ENCODE data around the gene MPRIP.

The MPRIP gene

DNA sequence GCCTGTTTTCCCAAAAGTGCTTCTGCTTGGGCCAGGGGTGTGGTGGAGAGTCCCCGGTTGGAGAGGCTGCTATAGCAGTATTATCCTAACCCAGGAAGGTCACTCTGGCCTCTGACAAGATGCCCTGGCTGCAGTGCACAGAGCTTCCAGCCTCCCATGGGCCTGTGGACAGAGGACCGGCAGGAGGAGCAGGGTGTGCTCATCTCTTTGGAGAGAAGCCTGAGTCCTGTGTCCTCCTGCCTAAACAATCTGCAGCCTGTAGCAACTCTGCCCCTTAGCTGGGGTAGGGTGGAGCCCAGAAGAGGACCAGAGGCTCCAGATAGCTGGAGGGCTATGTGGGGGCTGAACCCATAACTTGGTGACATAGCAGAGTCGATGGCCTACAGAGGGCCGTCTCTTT is 78.0 kb downstream of the MPRIP start:
- H3K4me3 ChIP-seq (ENCODE audit: control insufficient read depth, low read depth, low read length), result no peak overlapping the region
- no peak for DNase-seq (ENCODE audit: low read depth)
- no peak for TF ChIP-seq CTCF (conservative IDR thresholded peaks at IDR 0.05; ENCODE audit: control insufficient read depth, insufficient read depth, low read depth, low read length)

- no peak for DNase-seq (ENCODE audit: low read depth)
- no peak for TF ChIP-seq CTCF (conservative IDR thresholded peaks at IDR 0.05; ENCODE audit: control insufficient read depth, insufficient read depth, low read depth, low read length)
- H3K4me3 ChIP-seq (ENCODE audit: control insufficient read depth, low read depth, low read length), result no peak overlapping the region
Measured at GRCh38 chr17:17120701-17121100, 78.4 kb downstream of the MPRIP start.

DNA sequence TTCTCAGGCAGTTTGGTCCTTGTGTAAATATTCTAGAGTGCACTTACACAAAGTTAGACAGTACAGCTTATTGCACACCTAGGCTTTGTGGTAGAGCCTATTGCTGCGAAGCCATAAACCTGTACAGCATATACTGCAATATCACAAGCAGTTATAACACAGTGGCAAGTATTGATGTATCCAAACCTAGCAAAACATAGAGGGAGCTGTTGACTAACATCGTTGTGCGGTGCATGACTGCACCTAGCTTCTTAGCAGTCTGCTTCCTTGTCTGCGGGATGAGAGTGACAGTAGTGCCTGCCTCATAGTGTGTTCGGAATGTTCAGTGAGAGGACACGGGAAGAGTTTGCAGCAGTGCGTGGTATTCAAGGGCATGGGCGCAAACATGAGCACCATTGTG is 78.9 kb downstream of the MPRIP start:
- no peak for DNase-seq (ENCODE audit: low read depth)

DNA sequence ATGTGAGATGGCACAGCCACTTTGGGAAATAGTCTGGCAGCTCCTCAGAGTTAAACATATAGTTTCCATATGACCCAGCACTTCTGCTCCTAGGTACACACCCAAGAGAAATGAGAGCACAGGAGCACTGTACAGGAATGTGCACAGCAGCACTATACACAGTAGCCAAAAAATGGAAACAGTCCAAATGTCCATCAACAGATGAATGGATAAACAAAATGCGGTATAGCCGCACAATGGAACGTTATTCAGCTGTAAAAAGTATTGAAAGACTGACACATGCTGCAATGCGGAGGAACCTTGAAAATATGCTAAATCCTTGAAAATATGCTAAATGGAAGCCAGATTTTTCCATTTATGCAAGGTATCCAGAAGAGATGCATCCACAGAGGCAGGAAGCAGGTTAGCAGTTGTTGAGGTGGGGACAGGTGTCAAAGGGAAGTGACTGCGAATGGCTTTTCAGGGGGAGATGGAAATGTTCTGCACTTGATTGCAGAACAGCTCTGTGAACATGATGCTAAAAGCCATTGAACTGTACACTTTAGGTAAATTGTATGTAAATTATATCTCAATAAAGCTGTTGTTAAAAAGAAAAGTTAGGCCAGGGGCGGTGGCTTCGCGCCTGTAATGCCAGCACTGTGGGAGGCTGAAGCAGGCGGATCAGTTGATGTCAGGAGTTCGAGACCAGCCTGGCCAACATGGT is 80.7 kb downstream of the MPRIP start:
- no peak for TF ChIP-seq CTCF (conservative IDR thresholded peaks at IDR 0.05; ENCODE audit: control insufficient read depth, insufficient read depth, low read depth, low read length)
- no peak for DNase-seq (ENCODE audit: low read depth)

More for the DNA sequence above, 78.9 kb downstream of the MPRIP start:
- H3K4me3 ChIP-seq (ENCODE audit: control insufficient read depth, low read depth, low read length), result no peak overlapping the region
- no peak for TF ChIP-seq CTCF (conservative IDR thresholded peaks at IDR 0.05; ENCODE audit: control insufficient read depth, insufficient read depth, low read depth, low read length)

DNA sequence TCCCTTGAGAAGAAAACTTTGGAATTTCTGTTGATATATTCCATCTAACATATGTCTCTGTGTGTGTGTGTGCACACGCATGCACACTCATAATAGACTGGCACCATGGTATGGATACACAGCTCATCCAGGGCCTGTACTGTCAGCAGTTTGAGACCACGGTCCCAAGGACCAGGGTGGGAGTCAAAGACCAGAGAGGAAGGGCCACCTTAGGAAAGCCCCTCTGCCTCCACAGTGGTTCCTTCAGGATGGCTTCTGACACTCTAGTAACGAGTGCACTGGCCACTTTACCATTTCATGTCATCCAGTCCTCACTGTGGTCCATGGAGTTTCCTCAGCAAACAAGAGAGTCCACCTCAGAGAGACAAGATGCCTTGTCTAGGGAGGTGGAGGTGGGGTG is 82.1 kb downstream of the MPRIP start:
- no peak for DNase-seq (ENCODE audit: low read depth)
- no peak for TF ChIP-seq CTCF (conservative IDR thresholded peaks at IDR 0.05; ENCODE audit: control insufficient read depth, insufficient read depth, low read depth, low read length)

More for the DNA sequence above, 80.7 kb downstream of the MPRIP start:
- H3K4me3 ChIP-seq (ENCODE audit: control insufficient read depth, low read depth, low read length), result no peak overlapping the region

GRCh38 chr17:17125136-17126084 is 83.2 kb downstream of the MPRIP start:
- no peak for TF ChIP-seq CTCF (conservative IDR thresholded peaks at IDR 0.05; ENCODE audit: control insufficient read depth, insufficient read depth, low read depth, low read length)
- no peak overlapping the region for H3K4me3 ChIP-seq (ENCODE audit: control insufficient read depth, low read depth, low read length)
- DNase-seq (ENCODE audit: low read depth), result peak; percentile 18

More for the DNA sequence above, 82.1 kb downstream of the MPRIP start:
- H3K4me3 ChIP-seq (ENCODE audit: control insufficient read depth, low read depth, low read length), result no peak overlapping the region
